ENCODE data around the gene RXFP2.

The RXFP2 gene, protein sequence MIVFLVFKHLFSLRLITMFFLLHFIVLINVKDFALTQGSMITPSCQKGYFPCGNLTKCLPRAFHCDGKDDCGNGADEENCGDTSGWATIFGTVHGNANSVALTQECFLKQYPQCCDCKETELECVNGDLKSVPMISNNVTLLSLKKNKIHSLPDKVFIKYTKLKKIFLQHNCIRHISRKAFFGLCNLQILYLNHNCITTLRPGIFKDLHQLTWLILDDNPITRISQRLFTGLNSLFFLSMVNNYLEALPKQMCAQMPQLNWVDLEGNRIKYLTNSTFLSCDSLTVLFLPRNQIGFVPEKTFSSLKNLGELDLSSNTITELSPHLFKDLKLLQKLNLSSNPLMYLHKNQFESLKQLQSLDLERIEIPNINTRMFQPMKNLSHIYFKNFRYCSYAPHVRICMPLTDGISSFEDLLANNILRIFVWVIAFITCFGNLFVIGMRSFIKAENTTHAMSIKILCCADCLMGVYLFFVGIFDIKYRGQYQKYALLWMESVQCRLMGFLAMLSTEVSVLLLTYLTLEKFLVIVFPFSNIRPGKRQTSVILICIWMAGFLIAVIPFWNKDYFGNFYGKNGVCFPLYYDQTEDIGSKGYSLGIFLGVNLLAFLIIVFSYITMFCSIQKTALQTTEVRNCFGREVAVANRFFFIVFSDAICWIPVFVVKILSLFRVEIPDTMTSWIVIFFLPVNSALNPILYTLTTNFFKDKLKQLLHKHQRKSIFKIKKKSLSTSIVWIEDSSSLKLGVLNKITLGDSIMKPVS

DNA sequence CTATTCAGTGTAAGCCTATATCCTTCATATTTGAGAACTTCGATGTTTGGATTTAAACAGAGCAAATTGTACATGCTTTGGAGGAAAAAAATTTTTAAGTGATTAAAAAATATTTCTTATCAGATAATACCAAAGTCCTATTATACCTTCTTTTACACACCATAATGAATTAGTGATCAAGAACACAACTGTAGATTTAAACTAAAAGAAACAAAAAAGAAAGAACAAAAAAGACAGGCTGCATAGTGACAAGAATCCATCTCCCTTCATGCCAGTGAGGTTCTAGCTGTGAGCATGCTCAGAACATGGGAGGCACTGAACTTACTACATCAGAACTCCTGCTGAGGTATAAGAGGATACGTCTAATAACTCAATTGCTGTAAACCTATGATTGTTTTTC is at the start of gene RXFP2:
RXFP2 (plus strand) TSS at position 301 of the 400 bp plus-strand sequence; CDS start at position 388, 87 bp downstream.
- no peak for DNase-seq (ENCODE audit: low read depth in 1 of 2, low spot score in 1 of 2)

DNA sequence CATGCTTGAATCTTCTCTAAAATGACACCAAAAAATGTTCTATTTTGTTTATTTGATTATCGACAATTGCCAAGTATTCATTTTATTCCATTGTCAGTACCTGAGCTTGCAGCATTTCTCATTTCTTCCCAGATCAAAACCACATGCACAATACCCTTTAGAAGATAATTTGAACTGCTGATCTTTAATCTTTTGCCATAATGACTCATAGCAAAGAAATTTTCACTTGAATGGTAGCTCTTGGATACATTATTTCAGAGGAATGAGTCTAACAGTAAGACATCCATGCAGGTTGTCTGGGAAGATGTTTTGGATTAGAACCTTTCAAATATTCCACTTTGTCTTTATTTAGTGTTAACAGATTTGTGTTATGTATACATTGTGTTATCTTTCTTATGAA is 42.0 kb upstream of the RXFP2 start:
- DNase-seq (ENCODE audit: low read depth in 1 of 2, low spot score in 1 of 2), result no peak

DNA sequence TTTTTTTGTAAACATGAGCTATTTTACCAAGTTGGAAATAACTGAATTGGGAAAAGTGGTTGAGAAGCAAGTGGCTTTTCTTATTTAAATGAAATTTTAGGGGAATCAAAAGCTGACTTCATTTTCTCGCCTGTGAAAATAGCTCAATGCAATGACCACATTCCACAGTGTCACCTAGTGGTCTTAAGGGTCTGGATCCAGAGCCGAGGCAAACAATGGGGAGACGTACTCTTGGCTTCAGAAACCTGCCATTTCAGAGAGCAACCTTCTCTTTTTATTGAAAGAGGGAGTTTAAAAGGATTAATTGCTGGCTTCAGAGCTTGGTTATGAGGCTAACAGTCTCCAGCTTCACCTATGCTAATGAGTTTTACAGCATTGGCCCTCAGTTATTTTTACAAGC is 39.7 kb upstream of the RXFP2 start:
- DNase-seq (ENCODE audit: low read depth in 1 of 2, low spot score in 1 of 2), result no peak

DNA sequence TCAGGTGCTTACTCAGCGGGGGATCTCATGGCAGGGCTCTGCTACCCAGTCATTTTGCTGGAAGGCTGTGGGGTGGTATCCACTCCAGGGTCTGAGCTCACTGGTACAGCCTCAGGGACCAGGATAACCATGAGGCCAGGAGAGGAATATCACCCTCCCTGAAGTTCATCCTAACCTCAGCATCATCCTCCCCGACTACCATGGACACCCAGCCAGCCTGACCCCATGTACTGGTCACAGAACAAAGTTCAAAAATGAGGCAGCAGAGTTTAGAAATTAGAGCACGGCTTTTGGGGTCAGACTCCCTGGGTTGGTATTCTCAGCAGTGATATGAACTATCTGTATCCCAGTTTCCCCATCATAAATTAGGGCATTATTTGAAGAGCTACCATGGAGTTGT is 35.5 kb upstream of the RXFP2 start:
- no peak for DNase-seq (ENCODE audit: low read depth in 1 of 2, low spot score in 1 of 2)

DNA sequence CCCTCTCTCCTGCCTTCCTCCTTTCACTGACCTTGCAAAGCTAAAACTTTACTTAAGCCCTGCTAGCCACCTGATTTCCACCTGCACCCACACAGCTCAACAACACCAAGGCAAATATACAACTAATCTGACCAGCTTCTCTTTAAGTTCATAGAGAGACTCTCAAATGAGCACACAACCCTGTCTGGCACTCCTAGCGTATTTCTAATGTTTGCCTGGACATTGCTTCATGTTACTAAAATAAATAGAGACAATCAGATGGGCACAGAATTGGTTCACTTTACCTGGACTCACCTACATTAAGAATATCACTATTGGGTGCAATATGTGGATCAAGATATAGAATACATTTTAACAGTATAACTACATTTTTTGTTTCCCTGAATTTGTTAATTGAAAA is 33.2 kb upstream of the RXFP2 start:
- DNase-seq (ENCODE audit: low read depth in 1 of 2, low spot score in 1 of 2), result no peak

DNA sequence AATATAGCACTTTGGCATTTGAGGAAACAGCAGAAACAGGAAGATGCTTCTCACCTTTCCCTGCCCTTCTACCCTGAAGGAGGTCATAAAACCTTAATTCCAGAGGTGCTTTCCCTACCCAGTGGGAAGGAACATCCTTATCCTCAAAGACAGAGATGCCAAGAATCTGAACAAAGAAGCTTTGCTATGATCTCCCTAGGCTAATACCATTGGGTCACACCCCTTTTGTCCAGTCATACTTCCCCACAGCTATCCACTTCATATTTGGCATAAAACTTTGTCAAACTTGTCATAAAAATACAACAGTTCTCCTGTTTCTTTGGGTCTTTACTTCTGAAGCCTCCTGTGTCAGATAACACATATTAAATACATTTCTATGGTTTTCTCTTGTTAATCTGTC is 21.7 kb upstream of the RXFP2 start:
- DNase-seq (ENCODE audit: low read depth in 1 of 2, low spot score in 1 of 2), result no peak

DNA sequence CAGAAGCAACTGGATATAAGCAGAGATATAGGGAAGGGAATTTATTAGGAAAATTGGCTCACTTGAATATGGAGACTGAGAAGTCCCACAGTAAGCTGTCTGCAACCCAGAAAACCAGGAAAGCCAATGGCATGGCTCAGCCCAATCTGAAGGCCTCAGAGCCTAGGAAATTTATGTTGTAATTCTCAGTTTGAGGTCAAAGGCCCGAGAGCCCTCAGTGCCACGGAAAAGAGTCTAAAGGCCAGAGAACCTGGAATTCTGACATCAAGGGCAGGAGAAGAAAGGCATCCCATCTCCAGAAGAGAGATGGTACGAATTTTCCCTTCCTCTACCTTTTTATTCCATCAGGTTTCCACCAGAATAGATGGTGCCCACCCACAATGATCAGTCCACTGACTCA is 20.1 kb upstream of the RXFP2 start:
- DNase-seq (ENCODE audit: low read depth in 1 of 2, low spot score in 1 of 2), result no peak

DNA sequence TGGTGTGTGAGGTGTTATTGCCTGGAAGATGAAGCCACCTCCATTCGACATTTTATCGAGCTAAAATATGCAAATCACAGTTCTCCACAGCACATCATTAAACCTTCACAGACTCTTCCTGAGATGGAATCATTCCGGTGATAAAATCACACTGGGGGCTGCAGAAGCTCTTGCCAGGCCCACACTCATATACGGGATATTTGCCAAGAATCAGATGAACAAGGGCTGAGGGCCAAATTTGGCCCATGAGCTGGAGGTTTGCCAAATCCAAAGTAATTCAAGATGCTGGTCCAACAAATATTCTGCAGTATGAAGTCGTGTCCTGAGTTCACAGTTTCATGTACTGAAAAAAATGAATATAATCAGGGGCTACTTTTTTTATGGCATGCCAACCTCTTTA is 16.7 kb upstream of the RXFP2 start:
- no peak for DNase-seq (ENCODE audit: low read depth in 1 of 2, low spot score in 1 of 2)

DNA sequence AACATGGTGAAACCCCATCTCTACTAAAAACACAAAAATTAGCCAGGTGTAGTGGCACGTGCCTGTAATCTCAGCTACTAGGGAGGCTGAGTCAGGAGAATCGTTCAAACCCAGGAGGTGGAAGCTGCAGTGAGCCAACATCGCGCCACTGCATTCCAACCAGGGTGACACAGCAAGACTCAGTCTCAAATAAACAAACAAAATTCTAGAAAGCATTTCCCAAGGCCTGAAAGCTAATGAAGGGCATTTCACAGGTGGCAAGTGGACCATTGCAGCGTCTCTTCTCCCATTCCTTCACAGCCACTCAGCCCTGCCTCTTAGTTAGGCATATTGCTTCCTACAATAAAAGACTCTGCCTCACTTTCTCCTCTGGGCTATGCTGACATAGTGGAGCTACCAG is 13.5 kb upstream of the RXFP2 start:
- DNase-seq (ENCODE audit: low read depth in 1 of 2, low spot score in 1 of 2), result no peak

DNA sequence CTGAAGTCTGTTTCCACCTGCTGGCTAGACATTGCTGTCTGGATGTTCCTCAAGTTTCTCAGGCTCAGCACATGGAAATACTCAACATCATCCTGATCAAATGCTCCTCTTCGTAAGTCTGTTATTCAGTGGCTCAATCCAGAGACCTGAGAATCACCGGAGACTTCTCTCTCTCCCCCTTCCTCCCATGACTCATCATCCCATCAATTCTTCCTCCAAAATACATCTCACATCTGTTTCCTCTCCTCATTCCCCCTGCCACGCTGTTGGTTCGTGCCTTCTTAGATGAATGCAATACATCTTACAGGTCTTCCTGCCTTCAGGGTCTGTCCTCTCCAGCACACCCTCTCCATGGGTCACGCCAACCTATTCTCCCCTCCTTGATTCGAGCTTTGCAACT is 7.4 kb upstream of the RXFP2 start:
- DNase-seq (ENCODE audit: low read depth in 1 of 2, low spot score in 1 of 2), result no peak

DNA sequence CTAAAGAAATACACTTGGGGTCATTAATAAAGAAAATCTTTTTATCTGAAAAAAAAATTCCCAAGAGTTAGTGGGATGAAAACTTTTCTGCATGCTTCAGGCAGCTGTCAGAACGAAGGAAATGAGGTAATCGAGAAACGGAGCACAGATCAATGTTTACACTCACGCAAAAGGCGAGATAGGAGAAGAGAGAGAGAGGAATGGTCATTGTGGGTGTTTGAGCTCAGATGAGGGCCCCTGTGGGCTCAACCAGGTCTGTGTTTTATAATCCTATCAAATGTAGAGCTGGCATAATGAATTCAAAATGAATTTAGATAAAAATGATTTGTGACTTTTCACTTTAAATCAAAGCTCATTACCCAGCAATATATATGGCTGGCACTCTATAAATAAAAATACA is 6.3 kb upstream of the RXFP2 start:
- no peak for DNase-seq (ENCODE audit: low read depth in 1 of 2, low spot score in 1 of 2)

DNA sequence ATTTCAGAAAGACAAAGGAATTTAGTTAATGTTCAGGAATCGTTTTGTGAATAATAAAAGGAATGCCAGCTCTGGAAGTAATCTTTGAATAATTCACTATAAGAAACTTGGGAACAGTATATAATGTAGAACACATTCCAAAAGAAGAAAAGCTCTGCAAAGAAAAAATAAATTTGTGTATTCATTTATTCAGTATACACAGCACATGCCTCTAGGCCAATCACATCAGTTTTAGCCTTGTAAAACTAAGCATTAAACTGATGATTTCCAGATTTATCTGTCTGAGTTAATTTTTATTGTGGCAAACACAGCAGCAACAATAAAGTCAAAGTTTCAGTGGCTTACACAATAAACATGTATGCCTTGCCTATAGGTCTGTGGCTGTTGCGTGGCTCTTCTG is 5.7 kb upstream of the RXFP2 start:
- no peak for DNase-seq (ENCODE audit: low read depth in 1 of 2, low spot score in 1 of 2)

DNA sequence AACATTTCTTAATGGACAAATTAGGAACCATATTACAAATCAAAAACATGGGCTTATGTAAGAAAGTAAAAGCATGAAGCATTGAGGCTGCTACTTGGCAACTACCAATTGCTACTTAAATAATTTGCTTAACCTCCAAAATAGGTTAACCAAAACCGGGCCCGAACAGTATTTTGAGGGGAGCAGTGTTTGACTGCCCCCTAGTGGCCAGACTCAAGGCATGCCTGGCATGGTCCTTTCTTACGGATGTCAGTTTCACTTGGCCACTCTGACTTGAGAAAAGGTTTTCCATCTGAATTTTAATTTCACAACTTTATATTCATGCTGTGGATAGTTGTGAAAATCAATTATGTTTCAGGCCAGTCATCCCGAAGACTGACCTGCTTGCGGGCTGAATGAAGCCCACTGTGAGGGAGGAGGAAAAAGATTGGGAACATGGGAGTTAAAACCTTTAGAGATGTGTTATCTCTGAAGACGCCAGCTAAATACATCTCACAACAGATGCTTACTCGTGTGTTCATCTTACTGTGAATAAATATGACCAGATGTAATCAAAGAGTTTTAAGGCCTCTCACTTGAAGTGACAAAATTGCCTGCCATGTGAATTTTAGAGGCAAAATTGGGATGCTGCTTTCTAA is 2.9 kb downstream of the RXFP2 start:
- peak; percentile 25 to 35 for DNase-seq (ENCODE audit: low read depth in 1 of 2, low spot score in 1 of 2)

DNA sequence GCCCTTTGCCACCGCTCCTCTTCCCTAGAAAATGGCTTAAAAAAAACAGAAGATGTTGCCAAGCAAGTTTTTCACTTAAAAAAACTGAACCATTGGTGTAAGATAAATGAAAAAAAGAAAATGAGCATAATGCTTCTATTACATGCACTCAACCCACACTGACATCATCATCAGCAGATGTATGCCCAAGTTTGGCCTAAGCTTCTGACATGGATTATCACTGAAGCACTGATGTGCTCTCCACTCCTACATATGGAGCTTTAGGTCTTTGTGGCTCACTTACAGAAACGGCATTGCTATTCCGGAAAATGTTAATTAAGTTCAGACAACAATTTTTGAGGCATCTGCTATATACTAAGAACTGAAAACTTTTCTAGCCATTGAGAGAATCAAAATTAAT is 8.0 kb downstream of the RXFP2 start:
- DNase-seq (ENCODE audit: low read depth in 1 of 2, low spot score in 1 of 2), result no peak

DNA sequence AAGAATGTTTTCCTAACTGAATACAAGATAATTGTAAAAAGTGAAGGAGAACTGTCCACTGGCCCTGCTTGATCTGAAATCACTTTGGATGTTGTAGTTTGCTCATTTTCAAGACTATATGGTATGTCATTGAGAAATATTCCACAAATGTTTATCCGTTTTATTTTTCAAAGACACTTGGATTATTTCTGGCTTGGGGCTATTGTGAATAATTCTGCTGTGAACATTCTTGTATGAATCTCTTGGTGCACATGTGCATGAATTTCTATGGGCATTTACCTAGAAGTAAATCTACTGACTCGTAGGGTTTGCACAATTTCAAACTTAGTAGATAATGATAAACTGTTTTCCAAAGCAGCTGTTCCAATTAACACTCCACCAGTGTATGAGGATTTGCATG is 8.6 kb downstream of the RXFP2 start:
- DNase-seq (ENCODE audit: low read depth in 1 of 2, low spot score in 1 of 2), result no peak

DNA sequence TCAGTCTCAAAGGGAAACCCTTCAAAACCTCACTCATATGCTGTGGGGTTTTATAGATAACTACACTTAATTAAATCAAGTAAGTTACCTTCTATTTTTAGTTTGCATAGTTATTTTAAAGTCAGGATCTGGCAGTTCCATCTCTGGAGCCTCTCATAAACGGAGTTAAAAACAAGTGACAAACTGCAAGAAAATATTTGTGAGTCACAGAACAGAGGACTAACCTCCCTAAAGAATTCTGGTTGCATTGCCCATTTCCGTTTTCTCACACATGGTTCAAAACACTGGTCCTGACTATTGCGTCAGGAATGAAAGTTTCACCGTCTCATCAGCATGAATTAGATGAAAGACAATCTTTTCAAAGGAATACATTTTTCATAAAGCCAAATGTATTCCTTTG is 10.6 kb downstream of the RXFP2 start:
- DNase-seq (ENCODE audit: low read depth in 1 of 2, low spot score in 1 of 2), result no peak

DNA sequence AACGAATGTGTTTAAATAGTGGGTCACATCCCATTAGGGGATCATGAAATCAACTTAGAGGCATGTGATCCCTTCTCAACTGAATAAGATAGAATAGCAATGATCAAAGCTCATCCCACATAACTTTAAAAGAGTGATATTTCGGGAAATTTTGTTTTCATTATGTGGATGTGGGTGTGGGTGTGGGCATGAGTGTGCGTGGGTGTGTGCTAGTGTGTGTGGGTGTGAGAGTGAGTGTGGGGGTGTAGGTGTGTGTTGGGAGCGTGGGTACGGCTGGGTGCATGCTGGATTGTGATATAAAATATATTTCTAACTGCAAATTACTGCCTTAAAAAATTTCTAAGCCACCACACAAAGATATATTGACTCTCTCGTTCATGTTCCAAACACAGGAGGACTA is 15.9 kb downstream of the RXFP2 start:
- no peak for DNase-seq (ENCODE audit: low read depth in 1 of 2, low spot score in 1 of 2)

DNA sequence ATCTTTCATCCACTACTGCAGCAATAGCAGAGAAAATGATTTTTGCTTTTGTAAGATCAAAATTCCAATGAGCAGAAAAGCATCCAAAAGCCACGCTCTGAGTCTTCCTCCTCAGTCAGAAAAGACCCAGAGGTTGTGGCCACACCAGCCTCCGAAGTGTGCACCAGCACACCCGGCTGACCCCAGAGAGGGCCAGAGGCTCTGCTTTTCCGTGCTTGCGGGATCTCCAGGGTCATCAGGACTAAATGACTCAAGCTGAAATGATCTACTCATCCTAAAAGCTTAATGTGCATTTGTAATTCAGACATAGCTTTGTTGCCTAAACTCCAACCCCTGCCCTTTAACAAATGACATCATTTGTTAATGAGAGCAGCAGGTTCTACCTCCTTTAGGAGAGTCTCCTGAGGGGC is 16.5 kb downstream of the RXFP2 start:
- no peak for DNase-seq (ENCODE audit: low read depth in 1 of 2, low spot score in 1 of 2)

DNA sequence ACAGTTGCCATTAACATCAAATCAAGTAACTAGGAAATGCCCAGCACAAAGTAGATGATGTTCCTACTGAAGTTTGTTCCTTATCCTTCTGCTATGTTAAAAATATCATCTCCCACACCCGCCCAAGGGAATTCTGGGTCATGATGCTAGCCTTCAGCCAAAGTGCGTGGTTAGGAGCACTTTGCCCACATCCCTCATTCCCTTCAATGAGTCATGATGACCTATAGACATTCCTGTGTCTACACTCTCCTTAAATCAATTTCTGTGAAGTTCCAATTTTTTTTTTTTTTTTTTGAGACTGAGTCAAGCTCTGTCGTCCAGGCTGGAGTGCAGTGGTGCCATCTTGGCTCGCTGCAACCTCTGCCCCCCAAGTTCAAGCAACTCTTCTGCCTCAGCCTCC is 17.0 kb downstream of the RXFP2 start:
- no peak for DNase-seq (ENCODE audit: low read depth in 1 of 2, low spot score in 1 of 2)

DNA sequence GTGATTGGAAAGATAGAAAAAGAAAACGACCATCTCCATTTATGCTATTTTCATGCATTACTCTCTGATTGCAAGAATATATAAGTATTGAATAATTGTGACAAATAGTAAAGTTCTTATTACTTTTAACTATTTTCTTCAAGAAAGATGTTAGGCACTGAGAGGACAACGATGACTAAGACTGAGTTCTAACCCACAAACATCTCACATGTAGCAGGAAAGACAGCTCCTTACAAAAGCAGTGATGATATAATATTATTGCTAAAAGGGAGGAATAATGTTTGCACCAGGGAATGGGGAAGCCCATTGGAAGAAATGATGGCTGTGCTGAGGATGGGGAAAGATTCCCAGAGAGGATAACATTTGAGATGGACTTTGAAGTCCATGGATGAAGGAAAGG is 22.6 kb downstream of the RXFP2 start:
- DNase-seq (ENCODE audit: low read depth in 1 of 2, low spot score in 1 of 2), result no peak

DNA sequence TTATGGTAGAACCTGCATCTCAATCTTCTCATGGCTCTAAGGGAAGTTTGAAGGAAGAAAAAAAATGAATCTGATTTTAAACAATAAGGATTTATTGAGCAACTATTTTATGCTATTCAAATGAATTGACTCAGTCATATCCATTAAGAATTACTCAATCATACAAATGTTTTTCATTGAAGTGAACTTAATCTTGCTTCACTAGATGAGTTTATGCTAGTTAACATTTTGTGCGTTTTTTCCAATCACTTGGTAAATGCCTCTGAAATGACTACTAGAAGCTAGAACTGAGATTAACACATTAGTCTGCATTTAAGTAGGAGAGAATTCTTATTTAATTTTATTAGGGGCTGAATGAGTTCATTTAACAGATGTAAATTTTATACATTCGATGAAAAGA is 25.2 kb downstream of the RXFP2 start:
- DNase-seq (ENCODE audit: low read depth in 1 of 2, low spot score in 1 of 2), result no peak

DNA sequence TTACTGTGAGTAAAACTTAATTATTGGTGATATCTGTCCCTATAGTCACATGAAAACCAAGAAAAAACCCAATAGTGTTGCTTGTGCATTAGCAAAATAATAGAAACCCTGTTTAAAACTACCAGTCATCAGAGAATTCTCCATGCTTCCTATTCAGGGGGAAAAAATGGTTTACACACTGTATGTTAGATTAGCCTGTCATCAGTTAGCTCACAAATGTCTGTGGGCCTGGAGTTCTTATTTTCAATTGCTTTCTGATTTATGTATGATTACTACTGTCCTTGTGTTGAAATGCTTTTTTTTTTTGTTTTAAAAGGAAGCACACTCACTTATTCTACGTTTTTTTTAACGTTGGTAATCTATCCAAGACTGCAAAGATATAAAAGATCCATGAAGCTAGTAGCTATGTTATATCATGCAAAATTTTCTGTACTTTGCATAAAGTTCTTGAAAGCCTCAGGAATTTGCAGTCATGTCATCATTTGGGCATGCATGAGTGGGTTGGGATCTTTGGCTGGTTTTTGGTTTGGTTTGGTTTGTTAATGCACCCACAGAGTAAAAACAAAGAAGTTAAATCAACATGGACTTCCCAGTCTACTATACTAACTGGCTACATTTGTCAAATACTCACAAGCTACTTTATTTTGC is 25.9 kb downstream of the RXFP2 start:
- no peak for DNase-seq (ENCODE audit: low read depth in 1 of 2, low spot score in 1 of 2)
